Skin of body (tissue), 2 donors: ENCODE data around the gene GCNT1. TPM values are rescaled to one million over a fixed set of nuclear protein-coding genes. Genes with fewer than 3 reads are reported as not detected.
A peak's percentile ranks its signal among the peaks of the same experiment; 100 is the strongest.
"Not testable (repeated sequence)": the region's sequence is repeated elsewhere in the genome, so short reads cannot be mapped to it uniquely, and the experiment has no call there.

Experiments used
- DNase-seq: peaks from one replicate; lab custom pipeline; 2025; lab: John Stamatoyannopoulos, UW
- total RNA-seq: library from RNA; depleted of rRNA; stranded (reverse); fragments of >200 nt; gene quantifications from one replicate; pipeline ENCODE4 v1.2.3, GENCODE V29; 2014

Gene GCNT1
- 8.4 TPM for total RNA-seq

DNA sequence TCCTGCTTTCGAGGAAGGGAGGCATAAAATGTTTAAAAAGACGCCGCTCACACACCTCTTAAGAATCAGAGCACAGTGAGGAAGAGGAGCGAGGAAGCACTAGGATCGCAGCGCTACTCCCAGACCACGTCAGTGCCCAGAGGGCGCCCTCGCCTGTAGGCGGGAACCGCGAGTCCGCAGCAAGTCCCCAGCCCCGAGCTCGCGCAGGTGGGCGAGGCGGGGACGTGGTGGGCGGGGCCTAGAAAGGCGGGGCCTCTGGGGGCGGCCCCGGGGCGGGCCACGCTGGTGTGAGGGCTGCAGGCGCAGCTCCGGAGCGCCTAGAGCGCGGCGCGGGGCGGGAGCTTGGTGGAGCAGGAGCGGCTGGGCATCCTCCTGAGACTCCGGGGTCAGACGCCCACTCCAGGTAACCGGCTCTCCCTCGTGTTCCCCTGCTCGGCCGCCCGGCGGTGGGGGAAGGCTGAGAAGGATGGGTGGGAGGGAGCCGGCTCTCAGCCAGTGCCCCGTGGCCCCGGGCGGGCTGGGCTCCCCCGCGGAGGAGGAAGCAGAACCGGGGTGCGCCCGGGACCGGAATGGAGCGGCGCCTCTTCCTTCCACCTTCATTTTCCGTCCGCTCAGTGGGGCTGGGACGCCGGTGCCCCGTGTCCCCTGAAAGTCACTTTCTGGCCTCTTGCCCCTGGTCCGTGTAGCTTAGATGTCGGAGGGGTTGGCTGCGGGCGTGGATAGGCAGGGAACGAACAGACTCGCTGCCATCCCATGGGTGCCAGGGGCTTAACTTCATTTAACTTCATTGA, at the start of gene GCNT1:
Gene GCNT1 (plus strand): TSS at position 280 of the 791 bp plus-strand sequence. CDS start 43,200 bp downstream, outside the sequence.
- peak; percentile 24 for DNase-seq

GRCh38 chr9:76412638-76413037, 46.3 kb upstream of the GCNT1 start:
- no peak for DNase-seq

GRCh38 chr9:76413658-76414057, 45.3 kb upstream of the GCNT1 start:
- DNase-seq: no peak

DNA sequence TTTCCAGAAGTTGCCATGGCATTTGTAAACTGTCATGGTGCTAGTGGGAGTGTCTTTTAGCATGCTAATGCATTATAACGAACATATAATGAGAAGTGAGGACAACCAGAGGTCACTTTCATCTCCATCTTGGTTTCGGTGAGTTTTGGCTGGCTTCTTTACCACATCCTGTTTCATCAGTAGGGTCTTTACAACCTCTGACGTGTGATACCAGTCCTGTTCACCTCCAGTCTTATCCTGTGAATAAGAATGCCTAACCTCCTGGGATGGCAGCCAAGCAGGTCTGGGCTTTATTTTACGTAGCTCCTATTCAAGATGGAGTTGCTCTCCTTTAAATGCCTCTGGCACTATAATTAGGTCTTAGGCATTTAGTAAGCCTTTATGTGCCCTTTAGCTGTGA, 44.3 kb upstream of the GCNT1 start:
- DNase-seq: no peak

GRCh38 chr9:76415154-76415553, 43.8 kb upstream of the GCNT1 start:
- DNase-seq: no peak

DNA sequence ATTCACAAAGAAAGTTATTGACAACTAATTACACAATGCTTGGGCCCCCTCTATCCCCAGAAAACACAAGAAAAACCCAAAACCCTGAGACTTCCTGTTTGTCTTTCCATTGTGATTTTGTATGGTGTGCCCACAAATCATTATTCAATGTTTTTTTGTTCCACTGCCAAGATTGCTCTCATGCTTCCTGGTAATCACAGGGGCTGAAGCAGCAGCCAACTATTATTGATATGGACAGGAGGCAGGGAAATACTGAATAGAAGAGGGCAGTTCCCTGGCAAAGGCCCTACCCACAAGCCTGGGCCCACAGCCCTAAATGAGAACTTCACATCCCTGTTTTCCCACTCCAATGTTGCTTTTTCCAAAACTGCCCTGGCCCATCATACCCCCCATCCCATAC, 43.3 kb upstream of the GCNT1 start:
- DNase-seq: no peak

- DNase-seq: no peak
Observed at GRCh38 chr9:76417394-76417793, 41.6 kb upstream of the GCNT1 start.

- DNase-seq: no peak
Observed at GRCh38 chr9:76419782-76420380, 39.1 kb upstream of the GCNT1 start.

DNA sequence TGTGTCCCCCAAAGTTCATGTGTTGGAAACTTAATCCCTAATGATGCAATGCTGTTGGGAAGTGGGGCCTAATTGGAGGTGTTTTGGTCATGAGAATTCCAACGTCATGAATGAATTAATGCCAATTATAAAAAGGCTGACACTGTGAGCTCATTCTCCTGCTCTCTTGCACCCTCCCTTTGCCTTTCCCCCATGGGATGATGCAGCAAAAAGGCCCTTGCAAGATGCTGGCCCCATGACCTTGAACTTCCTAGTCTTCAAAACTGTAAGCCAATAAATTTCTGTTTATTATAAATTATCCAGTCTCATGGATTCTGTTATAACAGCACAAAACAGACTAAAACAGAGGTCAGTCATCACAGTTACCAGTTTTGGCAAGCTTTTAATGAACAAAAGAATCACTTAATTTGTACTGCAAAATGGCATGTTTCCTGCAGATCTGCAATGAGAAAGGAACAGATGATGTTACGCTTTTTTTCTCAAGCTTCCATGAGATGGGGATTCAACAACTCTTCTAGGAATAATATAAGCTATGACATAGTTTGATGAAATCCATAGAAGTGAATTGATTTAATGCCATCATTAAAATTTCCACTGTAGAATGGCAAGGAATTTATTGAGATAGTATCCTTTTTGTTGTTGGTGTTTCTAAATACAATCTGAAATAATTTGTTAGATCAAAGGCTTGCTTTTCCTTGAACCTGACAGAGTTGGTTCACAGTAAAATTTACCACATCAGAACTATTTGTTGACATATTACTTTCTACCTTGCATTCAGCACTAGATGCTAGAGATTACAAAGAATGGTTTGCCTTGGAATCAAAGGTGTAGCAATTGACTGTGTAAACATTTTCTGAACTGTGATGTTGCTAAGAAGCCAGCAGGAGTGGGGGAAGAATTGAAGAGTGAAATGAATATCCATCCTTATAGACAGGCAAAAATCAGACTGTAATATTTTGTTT, 35.5 kb upstream of the GCNT1 start:
- no peak for DNase-seq

- no peak for DNase-seq
Observed at GRCh38 chr9:76424491-76424890, 34.5 kb upstream of the GCNT1 start.

DNA sequence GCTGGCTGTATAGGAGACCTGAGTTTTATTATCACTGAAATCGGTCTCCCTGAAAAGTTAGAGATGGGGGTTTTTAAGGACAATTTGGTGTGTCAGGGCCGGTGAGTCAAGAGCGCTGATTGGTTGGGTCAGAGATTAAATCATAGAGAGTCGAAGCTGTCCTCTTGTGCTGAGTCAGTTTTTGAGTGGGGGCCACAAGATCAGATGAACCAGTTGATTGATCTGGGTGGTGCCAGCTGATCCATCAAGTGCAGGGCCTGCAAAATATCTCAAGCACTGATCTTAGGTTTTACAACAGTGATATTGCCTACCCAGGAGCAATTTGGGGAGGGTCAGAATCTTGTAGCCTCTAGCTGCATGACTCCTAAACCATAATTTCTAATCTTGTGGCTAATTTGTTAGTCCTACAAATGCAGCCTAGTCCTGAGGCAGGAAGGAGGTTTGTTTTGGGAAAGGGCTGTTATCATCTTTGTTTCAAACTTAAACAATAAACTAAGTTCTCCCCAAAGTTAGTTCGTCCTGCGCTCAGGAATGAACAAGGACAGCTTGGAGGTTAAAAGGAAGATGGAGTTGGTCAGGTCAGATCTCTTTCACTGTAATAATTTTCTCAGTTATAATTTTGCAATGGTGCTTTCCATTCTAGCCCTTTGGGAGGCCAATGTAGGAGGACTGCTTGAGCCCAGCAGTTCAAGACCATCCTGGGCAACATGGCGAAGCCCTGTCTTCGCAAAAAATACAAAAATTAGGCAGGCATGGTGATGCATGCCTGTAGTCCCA, 33.1 kb upstream of the GCNT1 start:
- DNase-seq: no peak

DNA sequence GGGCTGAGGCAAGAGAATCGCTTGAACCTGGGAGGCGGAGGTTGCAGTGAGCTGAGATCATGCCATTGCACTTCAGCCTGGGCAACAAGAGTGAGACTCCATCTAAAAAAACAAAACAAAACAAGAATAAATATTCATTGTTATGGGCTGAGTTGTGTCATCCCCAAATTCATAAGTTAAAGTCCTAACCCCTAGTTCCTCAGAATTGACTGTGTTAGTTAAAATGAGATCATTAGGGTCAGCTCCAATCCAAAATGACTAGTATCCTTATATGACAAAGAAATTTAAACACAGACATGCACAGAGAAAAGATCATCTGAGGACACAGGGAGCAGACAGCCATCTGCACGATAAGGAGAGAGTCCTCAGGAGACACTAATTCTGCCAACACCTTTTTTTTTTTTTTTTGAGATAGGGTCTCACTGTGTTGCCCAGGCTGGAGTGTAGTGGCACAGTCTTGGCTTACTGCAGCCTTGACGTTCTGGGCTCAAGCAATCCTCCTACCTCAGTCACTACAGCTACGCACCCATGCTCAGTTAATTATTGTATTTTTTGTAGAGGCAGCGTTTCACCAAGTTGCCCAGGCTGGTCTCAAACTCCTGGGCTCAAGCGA, 32.1 kb upstream of the GCNT1 start:
- DNase-seq: no peak

DNA sequence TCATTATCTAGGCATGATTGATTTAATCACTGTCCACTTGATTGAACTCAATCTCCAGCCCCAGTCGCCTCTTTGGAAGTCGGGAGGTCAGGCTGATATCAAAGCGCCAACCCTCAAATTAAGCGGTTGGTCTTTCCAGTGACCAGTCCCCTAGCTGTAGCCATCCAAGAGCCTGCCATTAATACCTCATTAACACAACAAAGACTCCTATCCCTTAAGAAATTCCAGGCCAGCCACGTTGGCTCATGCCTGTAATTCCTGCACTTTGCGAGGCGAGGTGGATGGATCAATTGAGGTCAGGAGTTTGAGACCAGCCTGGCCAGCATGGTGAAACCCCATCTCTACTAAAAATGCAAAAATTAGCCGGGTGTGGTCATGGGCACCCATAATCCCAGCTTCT, 27.4 kb upstream of the GCNT1 start:
- DNase-seq: no peak

GRCh38 chr9:76433406-76433805, 25.6 kb upstream of the GCNT1 start:
- no peak for DNase-seq

DNA sequence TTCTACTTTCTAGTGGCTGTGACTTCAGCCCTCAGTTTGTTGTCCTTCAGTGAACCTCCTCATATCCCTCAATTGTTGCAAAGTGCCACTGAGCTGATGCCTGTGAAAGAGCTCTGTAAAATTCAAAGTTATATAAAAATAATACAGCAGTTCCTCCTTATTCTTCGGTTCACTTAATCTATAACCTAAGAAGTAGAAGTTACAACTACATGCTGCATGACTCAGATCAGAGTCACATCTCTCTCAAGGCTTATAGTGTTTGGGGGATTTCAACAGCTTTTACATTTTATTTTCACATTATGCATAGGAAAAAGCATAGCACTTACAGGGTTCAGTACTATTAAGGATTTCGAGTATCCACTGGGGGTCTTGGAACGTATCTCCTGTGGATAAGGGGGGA, 25.1 kb upstream of the GCNT1 start:
- no peak for DNase-seq

- not testable (repeated sequence) for DNase-seq
Observed at GRCh38 chr9:76434897-76435296, 24.1 kb upstream of the GCNT1 start.

- not testable (repeated sequence) for DNase-seq
Observed at GRCh38 chr9:76437017-76437699, 21.8 kb upstream of the GCNT1 start.

- DNase-seq: no peak
Observed at GRCh38 chr9:76438841-76439588, 20.0 kb upstream of the GCNT1 start.

- no peak for DNase-seq
Observed at GRCh38 chr9:76441551-76442322, 17.2 kb upstream of the GCNT1 start.
